Dendritic cell treated with granulocyte-macrophage colony-stimulating factor and Interleukin-4, amounts not matched to agents 40 ng/mL and 50 ng/mL, for 4 days (primary cell): ENCODE measurements around the gene YWHAH.

Experiments used
- H3K27ac Mint-ChIP-seq: one replicate; pipeline ENCODE4 v1.8.0; 2022; ENCODE audit warnings: mild to moderate bottlenecking, mixed read lengths
- H3K27me3 Mint-ChIP-seq: one replicate; pipeline ENCODE4 v1.8.0; 2022; ENCODE audit warnings: mild to moderate bottlenecking, mixed read lengths
- H3K36me3 Mint-ChIP-seq: one replicate; pipeline ENCODE4 v1.8.0; 2022; ENCODE audit warnings: low read depth, mixed read lengths
- H3K4me1 Mint-ChIP-seq: one replicate; pipeline ENCODE4 v1.8.0; 2022; ENCODE audit warnings: low read depth, mixed read lengths
- H3K4me3 Mint-ChIP-seq: one replicate; pipeline ENCODE4 v1.8.0; 2022; ENCODE audit warnings: mild to moderate bottlenecking, moderate library complexity, mixed read lengths
- H3K9me3 Mint-ChIP-seq: one replicate; pipeline ENCODE4 v1.8.0; 2022; ENCODE audit warnings: mixed read lengths
- intact Hi-C: fragments of 100-400 bp; cut with micrococcal nuclease; formaldehyde crosslinking; loops from one replicate; pipeline ENCODE4 v1.15.0; 2022

Gene YWHAH

GRCh38 chr22:31943978-31944699 is at the start of gene YWHAH:
Gene YWHAH, plus strand, starts transcription at chr22:31944535. Its CDS starts 199 bp downstream, at chr22:31944734.
- H3K4me1 Mint-ChIP-seq = peaks cover 39% of the 10 kb centered on the region
- intact Hi-C loops = no loop called here
- no peak within 1 kb of the TSS for H3K27ac Mint-ChIP-seq
- no peak within 1 kb of the TSS for H3K4me3 Mint-ChIP-seq
- H3K27me3 Mint-ChIP-seq = no peaks in the 10 kb centered on the region
- H3K36me3 Mint-ChIP-seq = peaks cover 20% of the 10 kb centered on the region
- no peaks in the 10 kb centered on the region for H3K9me3 Mint-ChIP-seq

- Mint-ChIP-seq H3K27me3 (no peaks in the 10 kb centered on the region), H3K4me1 (no peaks in the 10 kb centered on the region), H3K9me3 (no peaks in the 10 kb centered on the region), H3K36me3 (peaks cover 86% of the 10 kb centered on the region), H3K4me3 (no peak overlapping the region), H3K27ac (no peak overlapping the region)
- intact Hi-C loops = no loop called here
Observed at GRCh38 chr22:31895411-31896123, 48.8 kb upstream of the YWHAH start.

- Mint-ChIP-seq H3K27ac (no peak overlapping the region), H3K4me3 (no peak overlapping the region), H3K4me1 (peaks cover 4% of the 10 kb centered on the region), H3K27me3 (no peaks in the 10 kb centered on the region), H3K9me3 (no peaks in the 10 kb centered on the region), H3K36me3 (peaks cover 78% of the 10 kb centered on the region)
- intact Hi-C loops = no loop called here
Observed at GRCh38 chr22:31896472-31896871, 47.9 kb upstream of the YWHAH start.

GRCh38 chr22:31897842-31898805 is 46.2 kb upstream of the YWHAH start:
- peaks cover 79% of the 10 kb centered on the region for H3K36me3 Mint-ChIP-seq
- H3K4me3 Mint-ChIP-seq = no peak overlapping the region
- H3K9me3 Mint-ChIP-seq = no peaks in the 10 kb centered on the region
- H3K27ac Mint-ChIP-seq = no peak overlapping the region
- peaks cover 5% of the 10 kb centered on the region for H3K4me1 Mint-ChIP-seq
- no peaks in the 10 kb centered on the region for H3K27me3 Mint-ChIP-seq
- intact Hi-C loops = no loop called here

GRCh38 chr22:31898926-31899325 is 45.4 kb upstream of the YWHAH start:
- Mint-ChIP-seq H3K4me1 (peaks cover 10% of the 10 kb centered on the region), H3K27me3 (no peaks in the 10 kb centered on the region), H3K27ac (no peak overlapping the region), H3K9me3 (no peaks in the 10 kb centered on the region), H3K4me3 (no peak overlapping the region), H3K36me3 (peaks cover 79% of the 10 kb centered on the region)
- intact Hi-C loops = no loop called here

- intact Hi-C loops = loop anchor here (5.0 kb wide), 1 partner anchor 48 kb away; no protein-coding TSS in a partner anchor
- Mint-ChIP-seq H3K27me3 (no peaks in the 10 kb centered on the region), H3K36me3 (peaks cover 78% of the 10 kb centered on the region), H3K4me3 (no peak overlapping the region), H3K9me3 (no peaks in the 10 kb centered on the region), H3K27ac (no peak overlapping the region), H3K4me1 (peaks cover 18% of the 10 kb centered on the region)
Observed at GRCh38 chr22:31899669-31900068, 44.7 kb upstream of the YWHAH start.

GRCh38 chr22:31901388-31902137 is 42.8 kb upstream of the YWHAH start:
- H3K27ac Mint-ChIP-seq = no peak overlapping the region
- H3K4me3 Mint-ChIP-seq = no peak overlapping the region
- intact Hi-C loops = loop anchor here (5.0 kb wide), 1 partner anchor 46 kb away; no protein-coding TSS in a partner anchor
- H3K27me3 Mint-ChIP-seq = no peaks in the 10 kb centered on the region
- H3K9me3 Mint-ChIP-seq = no peaks in the 10 kb centered on the region
- H3K36me3 Mint-ChIP-seq = peaks cover 74% of the 10 kb centered on the region
- H3K4me1 Mint-ChIP-seq = peaks cover 21% of the 10 kb centered on the region

- H3K4me1 Mint-ChIP-seq = peaks cover 21% of the 10 kb centered on the region
- intact Hi-C loops = loop anchor here (5.0 kb wide), 1 partner anchor 43 kb away; no protein-coding TSS in a partner anchor
- no peaks in the 10 kb centered on the region for H3K27me3 Mint-ChIP-seq
- H3K36me3 Mint-ChIP-seq = peaks cover 73% of the 10 kb centered on the region
- H3K27ac Mint-ChIP-seq = no peak overlapping the region
- H3K4me3 Mint-ChIP-seq = no peak overlapping the region
- no peaks in the 10 kb centered on the region for H3K9me3 Mint-ChIP-seq
Observed at GRCh38 chr22:31904651-31905050, 39.7 kb upstream of the YWHAH start.

- intact Hi-C loops = no loop called here
- H3K4me1 Mint-ChIP-seq = peaks cover 21% of the 10 kb centered on the region
- no peak overlapping the region for H3K4me3 Mint-ChIP-seq
- H3K36me3 Mint-ChIP-seq = peaks cover 75% of the 10 kb centered on the region
- no peak overlapping the region for H3K27ac Mint-ChIP-seq
- H3K9me3 Mint-ChIP-seq = no peaks in the 10 kb centered on the region
- H3K27me3 Mint-ChIP-seq = no peaks in the 10 kb centered on the region
Observed at GRCh38 chr22:31905356-31905755, 39.0 kb upstream of the YWHAH start.

GRCh38 chr22:31906086-31906485 is 38.2 kb upstream of the YWHAH start:
- Mint-ChIP-seq H3K27ac (no peak overlapping the region), H3K9me3 (no peaks in the 10 kb centered on the region), H3K36me3 (peaks cover 82% of the 10 kb centered on the region), H3K27me3 (no peaks in the 10 kb centered on the region), H3K4me3 (no peak overlapping the region), H3K4me1 (peaks cover 21% of the 10 kb centered on the region)
- intact Hi-C loops = no loop called here

- H3K4me1 Mint-ChIP-seq = peaks cover 16% of the 10 kb centered on the region
- H3K9me3 Mint-ChIP-seq = no peaks in the 10 kb centered on the region
- H3K4me3 Mint-ChIP-seq = no peak overlapping the region
- H3K36me3 Mint-ChIP-seq = peaks cover 87% of the 10 kb centered on the region
- intact Hi-C loops = no loop called here
- H3K27ac Mint-ChIP-seq = no peak overlapping the region
- no peaks in the 10 kb centered on the region for H3K27me3 Mint-ChIP-seq
Observed at GRCh38 chr22:31906569-31906968, 37.8 kb upstream of the YWHAH start.

GRCh38 chr22:31909977-31910376 is 34.4 kb upstream of the YWHAH start:
- intact Hi-C loops = no loop called here
- Mint-ChIP-seq H3K27ac (no peak overlapping the region), H3K27me3 (no peaks in the 10 kb centered on the region), H3K4me1 (peaks cover under 1% of the 10 kb centered on the region), H3K4me3 (no peak overlapping the region), H3K36me3 (peaks cover 66% of the 10 kb centered on the region), H3K9me3 (no peaks in the 10 kb centered on the region)
